ENCODE data around the gene AGBL5.

Gene AGBL5

DNA sequence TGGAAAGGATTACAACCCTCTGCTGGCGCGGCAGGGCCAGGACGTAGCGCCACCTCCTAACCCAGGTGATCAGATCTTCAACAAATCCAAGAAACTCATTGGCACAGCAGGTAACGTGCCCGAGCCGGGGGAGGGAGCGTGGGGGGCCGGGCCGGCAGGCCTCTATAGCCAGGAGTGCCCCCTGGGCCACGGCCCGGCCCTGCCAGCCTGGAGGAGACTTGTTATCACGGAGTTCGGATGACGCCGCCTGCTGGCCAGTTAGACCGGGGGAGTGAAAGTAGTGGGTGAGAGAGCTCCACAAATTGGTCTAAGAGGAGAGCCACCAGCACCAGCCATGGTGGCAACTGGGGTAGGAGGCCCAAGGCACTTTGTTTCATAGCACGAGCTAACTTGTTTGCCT is 27.3 kb upstream of the AGBL5 start:
- no peak for DNase-seq

DNA sequence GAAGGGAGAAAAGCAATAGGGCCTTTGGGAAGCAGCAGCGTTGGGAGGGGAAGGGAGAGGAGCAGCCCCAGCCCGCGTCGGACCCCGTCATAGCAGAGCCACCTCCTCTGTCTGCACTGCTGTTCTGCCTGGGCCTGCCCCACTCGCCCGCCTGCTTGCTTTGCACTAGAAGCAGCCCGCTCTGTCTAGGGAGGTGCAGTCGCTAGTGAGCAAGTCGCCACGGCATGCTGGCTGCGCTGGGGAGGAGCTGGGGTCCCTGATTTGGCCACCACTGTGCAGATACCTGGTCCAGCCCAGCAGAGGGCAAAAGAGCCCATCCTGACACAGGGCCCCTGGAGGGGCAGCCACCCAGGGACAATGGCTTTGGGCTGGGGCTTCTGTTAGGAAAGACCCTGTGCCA is 26.7 kb upstream of the AGBL5 start:
- no peak for DNase-seq

DNA sequence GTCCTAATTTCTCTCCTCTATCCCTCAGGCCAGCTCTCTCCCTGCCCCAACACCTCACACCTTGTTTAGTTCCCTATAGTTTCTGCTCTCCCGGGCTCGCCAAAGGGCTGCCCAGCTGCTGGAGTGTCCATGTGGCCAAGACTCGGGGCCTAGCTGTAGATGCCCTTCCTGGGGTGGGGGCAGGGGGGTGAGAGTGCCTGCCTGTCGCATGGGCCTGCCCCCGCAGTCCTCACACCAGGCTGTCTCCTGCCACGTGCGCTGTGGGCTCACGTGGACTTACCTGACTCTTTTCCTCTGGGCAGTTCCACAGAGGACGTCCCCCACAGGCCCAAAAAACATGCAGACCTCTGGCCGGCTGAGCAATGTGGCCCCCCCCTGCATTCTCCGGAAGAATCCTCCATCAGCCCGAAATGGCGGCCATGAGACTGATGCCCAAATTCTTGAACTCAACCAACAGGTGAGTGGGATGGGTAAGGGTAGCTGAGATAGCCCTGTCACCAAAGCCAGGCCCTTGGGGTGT is 26.1 kb upstream of the AGBL5 start:
- no peak for DNase-seq

DNA sequence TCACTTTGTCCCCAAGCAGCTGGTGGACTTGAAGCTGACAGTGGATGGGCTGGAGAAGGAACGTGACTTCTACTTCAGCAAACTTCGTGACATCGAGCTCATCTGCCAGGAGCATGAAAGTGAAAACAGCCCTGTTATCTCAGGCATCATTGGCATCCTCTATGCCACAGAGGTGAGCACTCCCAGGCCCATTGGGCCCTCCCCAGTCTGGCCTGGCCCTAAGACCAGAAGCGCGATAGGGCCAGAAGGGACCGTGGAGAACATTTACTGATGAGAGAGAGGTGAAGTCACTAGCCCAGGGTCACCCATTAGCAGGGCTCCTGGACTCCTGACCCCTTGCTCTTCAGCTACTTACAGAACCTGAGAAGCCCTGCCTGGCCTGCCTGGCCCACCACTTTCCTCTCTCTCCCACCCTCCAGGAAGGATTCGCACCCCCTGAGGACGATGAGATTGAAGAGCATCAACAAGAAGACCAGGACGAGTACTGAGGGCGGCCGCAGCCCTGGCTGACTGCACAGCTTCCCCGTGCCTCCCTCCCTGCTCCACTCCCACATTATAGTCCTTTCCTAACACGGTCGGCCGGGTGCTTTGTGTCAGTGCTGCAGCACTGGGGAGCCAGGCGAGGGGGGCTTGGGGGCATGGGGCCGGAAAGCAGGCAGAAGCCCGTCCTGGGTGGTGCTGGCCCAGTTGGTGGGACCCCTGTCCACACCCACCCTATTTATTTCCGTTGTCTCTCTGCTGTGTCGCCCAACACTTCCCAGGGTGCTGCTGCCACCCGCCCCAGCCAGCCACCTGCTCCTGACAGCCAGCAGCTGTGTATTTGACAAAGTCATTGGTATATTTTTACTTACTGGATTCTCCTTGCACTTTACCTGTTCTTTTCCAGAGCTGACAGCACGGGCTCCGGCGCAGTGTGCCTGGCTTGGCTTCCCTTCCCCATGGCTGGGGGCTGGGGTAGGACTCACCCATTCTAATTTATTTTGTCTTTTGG is 25.3 kb upstream of the AGBL5 start:
- DNase-seq = no peak

DNA sequence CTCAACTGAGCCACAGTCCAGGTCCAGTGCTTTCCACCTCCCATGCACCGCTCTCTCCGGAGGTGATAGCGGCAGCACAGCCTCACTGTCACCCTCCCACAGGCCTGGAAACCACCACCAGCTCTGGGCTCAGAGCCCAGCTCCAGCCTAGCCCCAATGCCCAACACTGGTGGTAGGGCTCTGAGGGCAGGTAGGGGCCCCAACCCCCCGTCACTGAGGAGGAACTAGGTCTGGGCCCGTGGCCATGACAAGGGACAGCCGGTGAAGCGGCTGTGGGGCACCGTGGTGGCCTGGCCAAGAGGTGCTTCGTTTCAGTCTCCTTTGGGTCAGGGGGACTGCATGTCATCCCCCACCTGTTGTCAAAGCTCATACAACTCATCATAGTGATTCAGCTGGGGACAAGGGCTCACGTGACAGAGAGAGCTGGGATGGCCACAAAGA is 24.2 kb upstream of the AGBL5 start:
- DNase-seq = no peak

DNA sequence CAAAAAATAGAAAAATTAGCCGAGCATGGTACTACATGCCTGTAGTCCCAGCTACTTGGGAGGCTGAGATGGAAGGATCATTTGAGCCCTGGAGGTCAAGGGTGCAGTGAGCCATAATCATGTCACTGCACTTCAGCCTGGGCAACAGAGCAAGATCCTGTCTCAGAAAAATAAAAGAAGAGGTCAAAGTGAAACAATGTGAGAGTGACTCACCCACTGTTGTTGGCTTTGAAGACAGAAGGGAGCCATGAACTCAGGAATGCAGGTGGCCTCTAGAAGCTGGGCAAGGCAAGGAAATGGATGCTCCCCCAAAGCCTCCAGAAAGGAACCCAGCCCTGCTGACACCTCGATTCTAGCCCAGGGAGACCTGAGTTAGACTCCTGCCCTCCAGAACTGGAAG is 22.4 kb upstream of the AGBL5 start:
- no peak for DNase-seq

DNA sequence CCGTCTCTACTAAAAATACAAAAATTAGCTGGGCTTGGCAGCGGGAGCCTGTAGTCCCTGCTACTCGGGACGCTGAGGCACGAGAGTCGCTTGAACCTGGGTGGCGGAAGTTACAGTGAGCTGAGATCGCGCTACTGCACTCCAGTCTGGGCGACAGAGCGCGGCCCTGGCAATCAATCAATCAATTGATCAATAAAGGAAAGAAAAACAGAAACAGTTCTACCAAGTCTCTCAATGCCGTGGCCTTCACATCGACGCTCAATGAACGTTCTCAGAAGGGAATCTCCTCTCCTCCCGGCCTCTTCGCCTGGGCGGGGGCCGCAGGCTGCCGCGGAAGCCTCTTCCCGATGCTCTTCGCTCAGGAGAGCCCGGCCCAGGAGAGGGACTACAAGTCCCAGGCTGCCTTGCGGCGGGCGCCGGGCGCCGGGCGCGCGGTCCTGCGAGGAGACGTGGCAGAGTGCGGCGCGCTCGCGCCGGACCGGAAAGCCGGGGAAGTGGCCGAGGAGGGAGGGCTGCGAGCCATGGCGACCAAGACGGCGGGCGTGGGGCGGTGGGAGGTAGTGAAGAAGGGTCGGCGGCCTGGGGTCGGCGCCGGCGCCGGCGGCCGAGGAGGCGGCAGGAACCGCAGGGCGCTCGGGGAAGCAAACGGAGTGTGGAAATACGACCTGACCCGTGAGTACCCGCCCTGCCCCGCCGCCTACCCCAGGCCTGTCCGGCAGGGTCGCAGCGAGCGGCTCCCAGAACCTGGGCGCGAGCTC is 18.8 kb upstream of the AGBL5 start, which contains the start of gene TMEM214:
Gene TMEM214, plus strand, starts transcription at position 471 of the 758 bp plus-strand sequence. Its CDS starts 51 bp downstream, at position 522.
- DNase-seq = peak; percentile 6

DNA sequence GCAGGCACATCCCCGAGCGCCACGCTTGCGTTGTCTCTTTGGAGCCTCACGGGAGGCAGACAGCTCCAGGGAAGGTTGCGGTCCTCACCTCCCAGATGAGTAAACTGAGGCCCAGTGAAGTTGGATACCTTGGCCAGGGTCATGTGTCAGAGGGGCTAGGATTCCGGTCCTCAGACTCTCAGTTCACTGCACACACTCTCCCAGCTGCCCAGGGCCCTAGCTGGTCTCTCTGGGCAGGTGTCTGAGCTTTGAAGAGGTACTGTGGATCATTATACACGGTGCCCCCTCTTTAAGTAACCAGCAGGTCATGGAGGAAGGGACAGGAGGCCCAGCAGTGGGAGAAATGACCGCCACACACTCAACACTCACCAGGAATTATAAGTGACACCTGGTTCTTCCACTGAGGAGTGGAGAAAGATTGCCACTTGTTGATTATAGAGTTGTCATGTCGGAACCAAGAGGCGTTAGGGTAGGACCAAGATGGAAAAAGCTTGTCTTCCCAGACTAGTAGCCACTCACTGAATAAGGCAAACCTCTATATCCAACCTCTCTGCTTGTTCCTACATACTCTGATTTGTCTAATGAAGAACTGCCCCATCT is 18.1 kb upstream of the AGBL5 start:
- no peak for DNase-seq

DNA sequence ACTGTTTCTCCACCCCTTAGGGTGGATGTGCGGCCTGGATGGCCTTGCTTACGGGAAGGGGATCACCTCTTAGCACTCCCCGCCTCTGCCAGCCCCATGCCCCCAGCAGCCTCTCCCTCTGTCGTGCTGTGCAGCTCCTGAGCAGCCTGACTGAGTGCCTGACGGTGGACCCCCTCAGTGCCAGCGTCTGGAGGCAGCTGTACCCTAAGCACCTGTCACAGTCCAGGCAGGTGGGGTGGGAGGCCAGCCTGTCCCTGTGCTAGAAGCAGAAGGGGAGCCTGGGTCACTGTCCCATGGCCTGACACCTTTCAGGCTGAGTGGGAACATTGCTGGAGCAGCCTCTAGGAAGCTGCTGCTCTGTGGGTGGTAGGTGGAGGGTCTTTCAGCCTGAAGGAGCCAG is 13.5 kb upstream of the AGBL5 start:
- DNase-seq = no peak

DNA sequence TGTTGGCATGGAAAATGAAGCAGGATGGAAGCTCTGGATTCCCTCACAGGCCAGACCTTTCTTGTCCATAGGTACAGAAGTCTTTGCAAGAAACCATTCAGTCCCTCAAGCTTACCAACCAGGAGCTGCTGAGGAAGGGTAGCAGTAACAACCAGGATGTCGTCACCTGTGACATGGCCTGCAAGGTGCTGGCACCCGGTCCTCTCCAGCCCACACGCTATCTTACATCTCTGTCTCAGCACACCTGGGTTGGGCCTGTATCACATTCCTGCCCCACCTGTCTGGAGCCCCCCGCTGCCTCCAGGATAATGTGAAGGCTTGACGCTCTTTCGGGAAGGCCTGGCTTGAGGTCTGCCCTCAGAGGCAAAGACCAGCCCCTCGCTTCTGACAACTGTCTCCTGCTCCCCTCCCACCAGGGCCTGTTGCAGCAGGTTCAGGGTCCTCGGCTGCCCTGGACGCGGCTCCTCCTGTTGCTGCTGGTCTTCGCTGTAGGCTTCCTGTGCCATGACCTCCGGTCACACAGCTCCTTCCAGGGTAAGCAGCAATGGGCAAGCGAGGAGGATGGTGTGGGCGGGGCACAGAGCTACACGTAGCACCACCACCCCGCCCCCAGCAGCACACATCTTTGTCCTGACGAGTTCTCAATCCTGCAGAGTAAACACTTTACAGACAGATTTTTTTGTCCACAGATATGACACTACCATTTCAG is 12.7 kb upstream of the AGBL5 start:
- DNase-seq = no peak

DNA sequence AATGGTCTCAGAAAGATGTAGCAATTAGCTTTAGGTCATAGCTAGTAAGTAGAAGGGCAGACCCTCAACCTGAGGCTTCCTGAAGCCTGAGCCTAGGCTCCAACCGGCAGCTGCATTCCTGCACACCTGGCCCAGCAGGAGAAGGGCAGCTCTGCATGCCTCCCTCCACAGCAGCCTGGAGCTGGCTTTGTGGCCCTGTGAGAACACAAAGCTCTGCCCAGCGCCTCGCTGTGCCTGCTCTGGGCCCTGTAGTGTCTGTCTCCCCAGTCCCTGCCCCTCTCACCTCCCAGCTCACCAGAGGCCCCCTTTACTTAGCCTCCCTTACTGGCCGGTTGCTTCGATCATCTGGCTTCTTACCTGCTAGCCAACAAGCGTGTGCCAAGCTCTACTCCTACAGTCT is 12.0 kb upstream of the AGBL5 start:
- no peak for DNase-seq

DNA sequence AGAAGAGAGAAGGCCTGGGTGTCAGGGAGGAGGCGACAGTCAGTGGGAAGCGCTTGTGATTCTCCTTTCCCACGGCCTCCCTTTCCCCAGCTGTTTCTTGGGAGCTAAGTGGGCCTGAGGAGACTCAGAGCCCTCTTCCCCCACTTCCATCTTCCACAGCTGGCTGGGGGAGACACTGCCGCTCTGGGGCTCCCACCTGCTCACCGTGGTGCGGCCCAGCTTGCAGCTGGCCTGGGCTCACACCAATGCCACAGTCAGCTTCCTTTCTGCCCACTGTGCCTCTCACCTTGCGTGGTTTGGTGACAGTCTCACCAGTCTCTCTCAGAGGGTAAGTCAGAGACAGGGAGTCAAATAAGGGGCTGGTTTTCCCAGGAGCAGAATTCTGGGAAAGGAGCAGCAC is 11.6 kb upstream of the AGBL5 start:
- no peak for DNase-seq

DNA sequence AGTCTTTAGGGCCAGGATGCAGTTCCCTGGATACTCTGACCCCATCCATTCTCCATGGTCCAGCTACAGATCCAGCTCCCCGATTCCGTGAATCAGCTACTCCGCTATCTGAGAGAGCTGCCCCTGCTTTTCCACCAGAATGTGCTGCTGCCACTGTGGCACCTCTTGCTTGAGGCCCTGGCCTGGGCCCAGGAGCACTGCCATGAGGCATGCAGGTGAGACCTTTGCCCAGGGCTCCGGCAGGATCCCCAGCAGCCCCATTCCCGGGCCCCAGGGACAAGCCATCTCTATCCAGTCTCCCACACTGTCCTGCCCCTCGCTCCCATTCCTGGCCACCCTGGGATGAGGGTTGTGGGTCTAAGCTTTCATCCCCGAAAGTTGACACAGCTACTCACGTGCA is 11.2 kb upstream of the AGBL5 start:
- no peak for DNase-seq

DNA sequence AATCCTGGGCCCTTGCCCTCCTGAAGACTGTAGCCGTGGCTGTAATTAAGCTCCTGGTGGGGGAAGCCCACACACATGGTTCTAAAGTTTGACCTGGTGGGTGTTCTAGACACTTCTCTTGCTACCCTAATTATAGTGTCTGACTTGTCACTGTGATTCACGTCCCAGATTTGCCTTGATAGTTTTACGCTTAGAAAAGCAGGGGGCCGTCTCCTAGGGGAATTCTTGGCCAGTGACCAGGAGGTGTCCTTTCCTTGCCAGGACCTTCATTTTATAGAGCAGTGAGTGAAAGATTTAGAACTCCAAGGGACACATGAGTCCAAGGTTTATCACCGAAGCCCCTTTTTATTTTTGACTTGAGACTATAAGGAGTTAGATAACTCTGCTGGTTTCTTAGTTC is 9.7 kb upstream of the AGBL5 start:
- DNase-seq = no peak

DNA sequence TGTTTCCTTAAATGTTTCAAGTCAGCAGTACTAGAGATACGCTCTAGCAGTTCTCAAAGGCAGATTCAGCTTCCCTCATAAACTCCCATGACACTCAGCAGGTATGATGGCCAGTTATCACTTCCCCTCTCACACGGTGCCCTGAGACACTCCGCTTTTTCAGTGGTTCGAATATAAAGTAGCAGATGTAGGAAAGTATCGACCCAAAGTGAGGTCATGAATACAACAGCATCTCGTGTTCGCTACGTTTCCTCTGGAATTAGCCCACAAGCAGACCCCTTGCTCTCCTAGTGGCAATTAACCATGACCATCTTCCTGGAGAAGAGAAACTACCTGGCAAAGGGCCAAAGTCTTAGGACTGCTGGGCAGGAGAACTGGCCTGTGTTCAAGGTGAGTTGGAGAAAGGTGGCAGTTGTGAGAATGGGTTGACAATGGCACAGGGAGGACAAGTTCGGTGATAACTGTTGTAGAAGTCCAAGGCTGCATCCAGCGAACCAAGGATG is 9.3 kb upstream of the AGBL5 start:
- DNase-seq = peak; percentile 31

DNA sequence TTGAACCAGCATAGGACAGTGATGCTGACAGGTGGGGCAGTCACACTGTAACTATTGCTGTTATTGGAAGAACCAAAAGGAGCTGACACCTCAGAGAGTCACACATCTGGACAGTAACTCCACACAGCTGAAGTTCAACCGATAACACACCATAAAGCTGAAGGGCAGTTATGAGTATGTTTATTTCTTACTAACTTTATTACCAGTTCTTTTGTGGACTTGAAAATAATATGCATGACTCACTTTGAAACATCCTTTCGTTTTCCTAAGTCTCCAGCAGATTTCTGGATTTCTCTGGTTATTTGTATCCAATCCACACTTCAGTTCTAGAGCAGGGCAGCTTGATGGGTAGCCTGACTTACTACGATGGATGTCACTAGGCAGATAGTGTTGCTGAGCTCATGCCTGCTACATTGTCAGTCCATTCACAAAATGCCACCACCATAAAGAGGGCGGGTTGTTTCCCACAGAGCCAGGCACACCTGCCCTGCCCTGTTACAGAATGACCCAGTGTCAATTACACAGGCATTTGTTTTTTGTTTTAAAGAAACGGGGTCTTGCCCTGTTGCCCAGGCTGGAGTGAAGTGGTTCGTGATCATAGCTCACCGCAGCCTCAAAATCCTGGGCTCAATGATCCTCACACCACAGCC is 8.4 kb upstream of the AGBL5 start:
- no peak for DNase-seq

DNA sequence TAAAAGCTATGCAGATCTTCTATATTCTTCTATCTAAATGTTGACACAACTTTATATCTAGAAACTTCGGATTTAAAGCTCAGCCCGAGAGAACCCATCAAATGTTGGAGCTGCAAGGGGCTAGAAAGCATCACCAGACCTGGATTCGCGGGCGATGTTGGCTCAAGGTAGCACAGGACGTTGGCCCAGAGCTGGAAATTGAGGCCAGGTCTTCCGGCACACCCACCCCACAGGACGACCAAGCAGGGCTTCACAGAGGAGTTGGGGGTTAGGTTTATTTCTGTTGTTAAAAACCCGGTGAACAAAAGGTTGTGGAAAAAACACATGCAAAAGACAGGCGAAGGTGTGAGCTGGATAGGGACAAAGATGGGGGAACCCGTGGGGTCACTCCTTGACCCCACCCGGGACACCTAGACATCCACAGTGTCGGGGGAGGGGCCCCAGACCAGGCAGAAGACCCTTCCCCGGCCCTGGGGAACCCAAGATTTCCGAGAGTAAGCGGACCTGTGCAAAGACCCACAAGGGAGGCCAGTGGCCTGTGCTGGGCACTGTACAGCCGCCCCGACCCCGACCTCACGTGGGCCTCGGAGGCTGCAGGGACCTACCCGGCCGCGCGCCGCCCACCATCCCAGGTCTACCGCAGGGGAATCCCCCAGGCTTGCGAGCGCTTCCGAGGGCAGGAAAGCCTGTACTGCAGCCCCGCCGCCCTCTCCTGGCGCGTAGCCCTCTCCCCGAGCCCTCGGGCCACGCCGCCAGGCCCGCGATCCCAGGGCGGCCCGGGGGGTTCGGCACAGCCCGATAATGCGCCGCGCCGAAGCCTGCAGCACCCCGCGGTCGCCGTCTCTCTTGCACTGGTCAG is 1.8 kb upstream of the AGBL5 start:
- no peak for DNase-seq

DNA sequence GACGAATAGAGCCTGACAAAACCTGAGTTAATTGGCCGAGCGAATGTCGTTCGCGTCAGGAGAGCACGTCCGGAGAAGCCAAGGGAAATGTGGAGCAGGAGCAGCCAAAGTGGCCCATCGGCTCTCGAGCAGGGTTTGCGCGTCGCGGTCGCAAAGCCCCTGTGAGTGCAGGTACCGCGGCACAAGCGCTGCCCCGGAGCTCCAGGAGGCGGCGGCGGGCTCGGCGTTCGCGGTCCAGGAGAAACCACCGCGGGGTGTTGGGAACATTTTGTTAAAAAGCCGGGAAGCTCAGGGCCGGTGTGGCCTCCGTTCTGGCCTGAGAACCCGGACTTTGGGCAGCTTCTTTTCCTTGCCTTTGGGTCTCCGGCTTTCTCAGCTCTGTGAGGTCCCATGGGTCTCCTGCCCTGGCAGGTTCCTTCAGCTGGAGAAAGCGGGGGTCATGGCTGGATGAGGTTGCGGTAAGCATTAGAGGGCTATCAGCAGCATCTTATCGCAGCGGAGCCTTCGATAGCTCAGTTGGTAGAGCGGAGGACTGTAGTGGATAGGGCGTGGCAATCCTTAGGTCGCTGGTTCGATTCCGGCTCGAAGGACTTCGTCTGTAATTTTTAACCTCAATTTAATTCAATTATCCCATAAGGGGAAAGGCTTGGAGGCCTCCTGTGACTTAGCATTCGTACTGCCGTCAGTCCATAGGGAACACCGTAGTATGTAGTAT is 1.0 kb upstream of the AGBL5 start:
- peak; percentile 73 for DNase-seq

DNA sequence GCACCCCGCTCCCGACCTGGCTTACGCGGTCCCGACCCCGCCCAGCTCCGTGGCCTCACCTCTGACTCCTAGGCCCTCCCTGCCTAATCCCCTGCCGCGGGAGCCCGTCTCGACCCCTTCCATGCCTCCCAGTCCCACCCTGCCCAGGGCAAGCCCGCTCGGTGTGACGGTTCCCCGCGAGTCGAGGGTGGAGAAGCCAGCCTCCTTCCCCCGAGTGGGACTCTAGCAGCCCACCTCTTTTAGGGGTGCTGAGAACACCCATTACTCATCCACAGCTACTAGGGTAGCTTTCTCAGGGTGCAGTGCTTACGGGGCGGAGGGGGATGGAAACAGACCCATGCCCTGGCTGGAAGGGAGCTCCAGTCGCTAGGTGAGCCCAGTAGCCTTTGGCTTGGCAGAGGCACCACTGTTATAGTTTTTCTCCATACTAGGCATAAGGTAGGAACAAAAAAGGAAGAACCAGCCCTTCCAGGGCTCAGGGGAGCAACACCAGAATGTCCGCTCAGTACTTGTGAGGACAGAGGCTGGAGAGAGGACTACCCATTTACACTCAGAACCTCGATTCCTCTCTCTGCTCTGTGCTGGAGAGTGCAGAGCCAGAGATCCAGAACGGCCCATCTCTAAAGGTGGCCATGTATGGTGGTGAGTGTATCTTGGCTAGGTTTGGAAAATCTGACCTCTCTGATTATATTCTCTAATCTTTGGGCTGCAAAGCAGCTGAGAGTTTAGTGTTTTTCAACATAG is 606 bp downstream of the AGBL5 start:
- DNase-seq = no peak

All from NCI-H2029 treated with DMSO at 0.1 percent for 48 hours (cell line).